Measurements from ENCODE around the gene NIN. TPM values are rescaled to one million over a fixed set of nuclear protein-coding genes. Genes with fewer than 3 reads are reported as not detected.

Gene NIN
- total RNA-seq, 1 donor from 2014 or later, result 29.5 TPM

DNA sequence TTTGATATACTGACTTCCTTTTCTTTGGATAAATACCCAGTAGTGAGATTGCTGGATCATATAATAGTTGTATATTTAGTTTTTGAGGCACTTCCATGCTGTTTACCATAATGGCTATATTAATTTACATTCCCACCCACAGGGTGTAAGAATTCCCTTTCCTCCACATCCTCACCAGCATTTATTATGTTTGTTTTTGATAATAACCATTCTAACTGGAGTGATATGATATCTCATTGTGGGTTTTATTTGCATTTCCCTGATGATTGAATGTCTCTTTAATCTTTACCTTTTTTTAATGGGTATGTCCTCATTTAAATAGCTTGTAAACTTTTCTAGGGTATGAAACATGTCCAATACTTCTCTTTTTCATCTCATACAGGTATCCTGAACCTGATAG lies 151.3 kb downstream of the NIN start:
- Histone ChIP-seq H3K27me3 (no peaks in the 10 kb centered on the region), H3K36me3 (no peaks in the 10 kb centered on the region), H3K27ac (no peak overlapping the region), H3K9me3 (no peaks in the 10 kb centered on the region), H3K4me3 (no peak overlapping the region), H3K4me1 (no peaks in the 10 kb centered on the region)
- TF ChIP-seq POLR2A (IDR thresholded peaks at IDR 0.05) (no peak), POLR2AphosphoS5 (IDR thresholded peaks at IDR 0.05; ENCODE audit: insufficient read depth in 1 of 2, low read depth in 1 of 2) (no peak)
- TF ChIP-seq, protein P1, sequence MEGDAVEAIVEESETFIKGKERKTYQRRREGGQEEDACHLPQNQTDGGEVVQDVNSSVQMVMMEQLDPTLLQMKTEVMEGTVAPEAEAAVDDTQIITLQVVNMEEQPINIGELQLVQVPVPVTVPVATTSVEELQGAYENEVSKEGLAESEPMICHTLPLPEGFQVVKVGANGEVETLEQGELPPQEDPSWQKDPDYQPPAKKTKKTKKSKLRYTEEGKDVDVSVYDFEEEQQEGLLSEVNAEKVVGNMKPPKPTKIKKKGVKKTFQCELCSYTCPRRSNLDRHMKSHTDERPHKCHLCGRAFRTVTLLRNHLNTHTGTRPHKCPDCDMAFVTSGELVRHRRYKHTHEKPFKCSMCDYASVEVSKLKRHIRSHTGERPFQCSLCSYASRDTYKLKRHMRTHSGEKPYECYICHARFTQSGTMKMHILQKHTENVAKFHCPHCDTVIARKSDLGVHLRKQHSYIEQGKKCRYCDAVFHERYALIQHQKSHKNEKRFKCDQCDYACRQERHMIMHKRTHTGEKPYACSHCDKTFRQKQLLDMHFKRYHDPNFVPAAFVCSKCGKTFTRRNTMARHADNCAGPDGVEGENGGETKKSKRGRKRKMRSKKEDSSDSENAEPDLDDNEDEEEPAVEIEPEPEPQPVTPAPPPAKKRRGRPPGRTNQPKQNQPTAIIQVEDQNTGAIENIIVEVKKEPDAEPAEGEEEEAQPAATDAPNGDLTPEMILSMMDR (IDR thresholded peaks at IDR 0.05), result no peak
- intact Hi-C loops (cut with DNase I), result no loop called here
- DNase-seq (ENCODE audit: extremely low spot score in 2 of 2), result no peak

DNA sequence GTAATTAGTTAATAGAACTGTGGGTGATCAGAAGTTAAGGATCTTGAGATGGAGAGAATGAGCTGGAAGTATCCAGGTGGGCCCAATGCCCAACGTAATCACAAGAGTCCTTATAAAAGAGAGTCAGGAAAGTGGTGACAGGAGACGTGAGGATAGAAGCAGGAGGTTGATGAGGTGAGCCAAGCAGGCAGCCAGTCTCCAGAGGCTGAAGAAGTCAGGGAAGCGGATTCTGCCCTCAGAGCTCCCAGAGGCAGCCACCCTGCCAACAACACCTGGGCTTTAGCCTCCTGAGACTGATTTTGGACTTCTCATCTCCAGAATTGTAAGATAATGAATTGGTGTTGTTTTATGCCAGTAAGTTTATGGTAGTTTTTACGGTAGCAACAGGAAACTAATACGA lies 152.8 kb downstream of the NIN start:
- Histone ChIP-seq H3K27ac (no peak overlapping the region), H3K4me3 (no peak overlapping the region), H3K9me3 (no peaks in the 10 kb centered on the region), H3K4me1 (no peaks in the 10 kb centered on the region), H3K36me3 (no peaks in the 10 kb centered on the region), H3K27me3 (no peaks in the 10 kb centered on the region)
- no peak for DNase-seq (ENCODE audit: extremely low spot score in 2 of 2)
- intact Hi-C loops (cut with DNase I), result no loop called here
- TF ChIP-seq POLR2A (IDR thresholded peaks at IDR 0.05) (no peak), POLR2AphosphoS5 (IDR thresholded peaks at IDR 0.05; ENCODE audit: insufficient read depth in 1 of 2, low read depth in 1 of 2) (no peak)
- TF ChIP-seq, protein P1 (IDR thresholded peaks at IDR 0.05), result no peak

DNA sequence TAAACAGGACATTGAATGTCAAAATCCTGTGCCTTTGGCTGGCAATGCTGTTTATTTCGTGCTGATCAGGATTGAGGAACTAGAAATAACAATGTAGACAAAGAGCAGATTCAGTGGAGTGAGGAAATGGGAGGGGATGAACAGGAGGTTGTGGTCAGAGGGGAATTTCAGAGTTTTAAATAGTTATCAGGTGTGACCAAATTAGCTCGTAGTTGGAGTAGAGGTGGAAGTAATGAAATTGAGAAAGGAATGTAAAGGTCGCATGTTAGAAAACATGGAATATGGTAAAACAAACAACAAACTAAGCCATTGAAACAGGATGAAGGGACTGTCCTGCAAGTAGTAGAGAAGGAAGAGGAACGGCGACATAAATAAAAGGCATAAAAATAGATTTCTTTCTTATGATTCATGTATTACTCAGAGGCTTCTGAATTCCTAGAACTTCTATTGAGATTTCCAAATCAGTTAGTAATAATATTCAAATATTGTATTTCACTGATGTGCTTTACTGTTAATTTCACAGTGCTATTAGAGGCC lies 153.4 kb downstream of the NIN start:
- Histone ChIP-seq H3K9me3 (no peaks in the 10 kb centered on the region), H3K27ac (no peak overlapping the region), H3K4me3 (no peak overlapping the region), H3K27me3 (no peaks in the 10 kb centered on the region), H3K36me3 (no peaks in the 10 kb centered on the region), H3K4me1 (no peaks in the 10 kb centered on the region)
- TF ChIP-seq, protein P1 (IDR thresholded peaks at IDR 0.05), result no peak
- no peak for TF ChIP-seq POLR2A (IDR thresholded peaks at IDR 0.05)
- TF ChIP-seq POLR2AphosphoS5 (IDR thresholded peaks at IDR 0.05; ENCODE audit: insufficient read depth in 1 of 2, low read depth in 1 of 2), result no peak
- intact Hi-C loops (cut with DNase I), result no loop called here
- no peak for DNase-seq (ENCODE audit: extremely low spot score in 2 of 2)

DNA sequence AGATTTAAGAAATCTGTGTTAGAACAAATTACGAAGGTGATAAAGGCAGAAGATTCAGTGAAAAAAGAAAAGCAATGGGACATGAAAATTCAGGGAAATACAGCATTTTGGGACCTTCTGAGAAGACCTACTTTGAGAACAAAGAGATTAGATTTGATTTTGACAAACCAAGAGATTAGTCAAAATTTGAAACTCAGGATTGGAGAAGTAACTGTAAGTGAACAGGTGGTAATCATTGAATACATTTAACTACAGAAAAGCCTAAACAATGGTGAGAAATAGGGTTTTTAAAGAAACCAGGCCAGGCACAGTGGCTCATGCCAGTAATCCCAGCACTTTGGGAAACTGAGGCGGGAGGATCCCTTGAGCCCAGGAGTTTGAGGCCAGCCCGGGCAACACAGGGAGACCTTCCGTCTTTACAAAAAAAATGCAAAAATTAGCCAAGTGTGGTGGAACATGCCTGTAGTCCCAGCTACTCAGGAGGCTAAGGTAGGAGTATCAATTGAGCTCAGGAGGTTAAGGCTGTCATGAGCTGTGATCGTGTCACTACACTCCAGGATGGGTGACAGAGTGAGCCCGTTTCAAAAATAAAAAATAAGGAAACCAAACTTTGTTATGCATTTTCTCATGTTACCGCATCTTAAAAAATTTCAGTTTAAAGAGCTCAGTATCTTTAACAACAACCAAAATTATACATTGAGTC lies 154.0 kb downstream of the NIN start:
- H3K36me3 ChIP-seq, result no peaks in the 10 kb centered on the region
- H3K27me3 ChIP-seq, result no peaks in the 10 kb centered on the region
- no peaks in the 10 kb centered on the region for H3K4me1 ChIP-seq
- TF ChIP-seq, protein P1 (IDR thresholded peaks at IDR 0.05), result no peak
- no peak for TF ChIP-seq POLR2AphosphoS5 (IDR thresholded peaks at IDR 0.05; ENCODE audit: insufficient read depth in 1 of 2, low read depth in 1 of 2)
- TF ChIP-seq POLR2A (IDR thresholded peaks at IDR 0.05), result no peak
- intact Hi-C loops (cut with DNase I), result no loop called here
- no peak overlapping the region for H3K27ac ChIP-seq
- H3K4me3 ChIP-seq, result no peak overlapping the region
- no peak for DNase-seq (ENCODE audit: extremely low spot score in 2 of 2)
- no peaks in the 10 kb centered on the region for H3K9me3 ChIP-seq

DNA sequence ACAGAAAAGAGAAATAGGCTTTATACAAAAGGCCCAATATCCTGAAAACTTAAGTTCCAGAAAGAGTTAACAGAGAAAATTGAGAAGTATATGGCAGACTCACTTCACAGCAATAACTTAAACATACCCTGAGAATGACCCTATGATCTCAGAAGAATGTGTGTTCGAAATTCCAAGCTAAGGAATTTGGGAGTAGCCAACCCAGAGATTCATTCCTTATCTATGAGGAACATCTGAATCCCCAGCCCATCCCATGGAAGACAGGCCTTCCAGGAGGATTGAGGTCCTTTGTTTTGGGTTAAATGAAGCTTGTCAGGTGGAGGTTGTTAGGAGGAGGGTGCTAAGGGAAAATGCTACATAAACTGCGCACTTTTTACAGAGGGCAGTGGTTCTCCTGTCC lies 155.4 kb downstream of the NIN start:
- H3K27me3 ChIP-seq, result no peaks in the 10 kb centered on the region
- no peak for DNase-seq (ENCODE audit: extremely low spot score in 2 of 2)
- intact Hi-C loops (cut with DNase I), result no loop called here
- H3K4me1 ChIP-seq, result no peaks in the 10 kb centered on the region
- TF ChIP-seq, protein P1 (IDR thresholded peaks at IDR 0.05), result no peak
- TF ChIP-seq POLR2A (IDR thresholded peaks at IDR 0.05), result no peak
- no peak for TF ChIP-seq POLR2AphosphoS5 (IDR thresholded peaks at IDR 0.05; ENCODE audit: insufficient read depth in 1 of 2, low read depth in 1 of 2)
- no peak overlapping the region for H3K4me3 ChIP-seq
- H3K36me3 ChIP-seq, result no peaks in the 10 kb centered on the region
- H3K27ac ChIP-seq, result no peak overlapping the region
- no peaks in the 10 kb centered on the region for H3K9me3 ChIP-seq

Measured in vagina (tissue), 2 donors.